HG03378 (cell line): ENCODE data around the gene RLF.
"Not testable (repeated sequence)": the region's sequence is repeated elsewhere in the genome, so short reads cannot be mapped to it uniquely, and the experiment has no call there.

Experiments
- ATAC-seq: cut with Tn5 transposase; IDR thresholded peaks from one replicate; pipeline ENCODE4 v1.9.1; 2021; ENCODE audit warnings: mild to moderate bottlenecking, moderate library complexity; ENCODE audit not compliant: unreplicated experiment

Gene RLF

DNA sequence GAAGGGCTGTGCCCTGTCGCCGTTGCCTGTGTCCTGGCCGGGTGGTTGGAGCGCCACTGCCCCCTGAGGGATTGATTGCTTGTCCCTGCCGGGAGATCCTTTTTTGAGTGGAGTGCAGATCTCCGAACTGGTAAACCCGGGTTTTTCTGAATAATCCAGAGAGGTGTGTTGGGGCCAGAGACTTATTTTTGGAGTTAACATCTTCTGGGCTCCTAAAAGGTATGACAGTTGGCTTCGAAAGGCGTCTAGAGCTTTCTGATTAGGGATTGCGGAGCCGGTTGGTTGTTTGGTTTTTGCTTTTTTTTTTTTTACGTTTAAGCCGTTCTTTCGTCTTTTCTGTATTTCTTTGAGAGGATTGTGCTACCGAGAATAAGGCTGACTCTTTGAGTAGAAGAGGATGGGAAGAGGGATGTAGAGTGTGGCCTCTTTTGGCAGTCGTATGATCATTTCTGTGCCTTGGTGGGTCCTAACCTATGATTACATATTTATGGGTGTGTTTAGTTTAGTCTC, 756 bp downstream of the RLF start:
- ATAC-seq, result peak; percentile 12

DNA sequence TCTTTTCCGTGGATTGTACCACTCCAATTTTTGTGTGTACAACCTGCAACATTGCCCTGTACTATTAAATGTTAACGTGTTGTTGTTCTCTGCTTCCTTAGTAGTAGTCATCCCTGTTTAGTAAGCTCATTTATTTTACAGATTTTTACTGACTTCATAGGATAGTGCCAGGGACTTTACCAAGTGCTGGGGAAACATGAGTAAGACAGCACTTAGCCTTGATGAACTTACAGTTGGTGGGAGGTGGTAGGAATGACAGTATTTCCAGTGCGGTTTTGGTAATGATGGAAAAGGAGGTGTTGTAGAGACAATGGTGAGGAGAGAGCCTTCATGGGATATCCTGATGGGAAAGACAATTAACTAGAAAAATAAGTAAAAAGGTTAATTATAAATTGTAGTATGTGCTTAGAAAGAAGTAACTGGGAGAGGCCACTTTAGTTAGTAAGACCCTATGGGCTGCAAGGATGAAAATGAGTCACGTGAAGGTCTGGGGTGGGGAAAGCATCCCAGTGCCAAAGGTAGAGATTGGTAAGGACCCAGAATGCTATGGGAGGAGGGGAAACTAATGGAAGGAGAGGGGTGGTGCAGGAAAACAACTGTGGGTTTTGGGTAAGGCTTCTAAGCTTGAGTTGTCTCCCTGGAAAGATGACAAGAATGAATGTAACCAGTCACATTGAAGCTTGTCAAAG, 1.7 kb downstream of the RLF start:
- ATAC-seq, result no peak

DNA sequence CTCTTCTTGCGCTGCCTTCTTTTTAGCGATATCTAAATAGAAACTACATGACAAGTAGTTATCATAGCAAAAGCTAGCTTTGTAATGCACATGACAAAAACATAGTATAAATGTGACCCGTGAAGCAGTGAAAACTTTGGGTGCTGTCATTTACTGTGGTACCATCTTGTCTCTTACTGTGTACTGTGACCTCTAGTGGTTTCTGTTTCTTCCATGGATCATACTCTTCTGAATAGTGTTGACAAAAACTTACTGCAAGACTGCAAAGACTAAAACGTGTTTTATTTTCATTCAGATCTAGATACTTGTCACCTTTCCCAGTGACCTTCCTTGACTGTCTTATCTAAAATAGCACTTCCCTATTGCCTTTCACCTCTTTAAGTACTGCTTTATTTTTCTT, 6.1 kb downstream of the RLF start:
- no peak for ATAC-seq

DNA sequence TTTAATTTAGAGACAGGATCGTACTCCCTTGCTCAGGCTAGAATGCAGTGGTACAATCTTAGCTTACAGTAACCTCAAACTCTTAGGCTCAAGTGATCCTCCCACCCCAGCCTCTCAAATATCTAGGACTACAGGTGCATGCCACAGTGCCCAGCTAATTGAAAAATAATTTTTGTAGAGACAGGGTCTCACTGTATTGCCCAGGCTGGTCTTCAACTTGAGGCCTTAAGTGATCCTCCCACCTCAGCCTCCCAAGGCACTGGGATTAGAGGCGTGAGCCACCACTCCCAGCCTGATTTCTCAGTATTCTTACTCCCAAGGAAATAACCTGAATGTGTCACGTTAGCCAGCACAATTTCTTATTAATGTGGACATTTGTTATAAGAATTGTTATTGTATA, 9.8 kb downstream of the RLF start:
- ATAC-seq, result no peak

DNA sequence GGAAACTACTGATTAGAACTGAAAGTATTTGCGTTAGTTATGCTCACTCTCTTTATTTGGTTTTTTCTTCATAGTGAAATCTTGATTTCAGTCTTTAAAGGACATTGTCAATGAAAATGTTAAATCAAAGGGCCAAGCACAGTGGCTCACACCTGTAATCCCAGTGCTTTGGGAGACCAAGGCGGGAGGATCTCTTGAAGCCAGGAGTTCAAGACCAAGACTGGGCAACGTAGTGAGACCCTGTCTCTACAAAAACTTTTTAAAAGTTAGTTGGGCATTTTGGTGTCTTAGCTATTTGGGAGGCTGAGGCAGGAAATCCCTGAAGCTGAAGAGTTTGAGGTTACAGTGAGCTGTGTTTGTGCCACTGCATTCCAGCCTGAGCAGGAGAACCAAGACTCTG, 13.6 kb downstream of the RLF start:
- ATAC-seq, result no peak

DNA sequence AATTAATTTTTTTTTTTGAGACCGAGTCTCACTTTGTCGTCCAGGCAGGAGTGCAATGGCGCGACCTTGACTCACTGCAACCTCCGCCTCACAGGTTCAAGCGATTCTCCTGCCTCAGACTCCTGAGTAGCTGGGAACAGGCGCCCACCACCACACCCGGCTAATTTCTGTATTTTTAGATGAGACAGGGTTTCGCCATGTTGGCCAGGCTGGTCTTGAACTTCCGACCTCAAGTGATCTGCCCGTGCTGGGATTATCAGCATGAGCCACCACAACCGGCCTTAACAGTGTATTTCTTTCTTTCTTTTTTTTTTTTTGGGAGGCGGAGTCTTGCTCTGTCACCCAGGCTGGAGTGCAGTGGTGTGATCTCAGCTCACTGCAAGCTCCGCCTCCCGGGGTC, 15.8 kb downstream of the RLF start:
- ATAC-seq, result not testable (repeated sequence)

DNA sequence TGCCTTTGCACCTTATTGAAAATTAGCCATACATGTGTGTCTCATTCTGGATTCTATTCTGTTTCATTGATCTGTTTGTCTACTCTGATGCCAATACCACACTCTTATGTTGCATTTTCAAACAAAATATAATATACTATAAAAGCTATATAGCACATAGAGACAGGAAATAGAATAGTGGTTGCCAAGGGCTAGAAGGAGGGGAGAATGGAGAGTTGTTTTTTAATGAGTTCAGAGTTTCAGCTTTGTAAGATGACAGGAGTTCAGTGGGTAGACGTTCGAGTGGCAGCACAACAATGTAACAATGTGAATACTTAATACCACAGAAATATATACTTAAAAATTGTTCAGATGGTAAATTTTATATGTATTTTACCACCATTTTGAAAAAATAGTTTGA, 17.0 kb downstream of the RLF start:
- ATAC-seq, result no peak

DNA sequence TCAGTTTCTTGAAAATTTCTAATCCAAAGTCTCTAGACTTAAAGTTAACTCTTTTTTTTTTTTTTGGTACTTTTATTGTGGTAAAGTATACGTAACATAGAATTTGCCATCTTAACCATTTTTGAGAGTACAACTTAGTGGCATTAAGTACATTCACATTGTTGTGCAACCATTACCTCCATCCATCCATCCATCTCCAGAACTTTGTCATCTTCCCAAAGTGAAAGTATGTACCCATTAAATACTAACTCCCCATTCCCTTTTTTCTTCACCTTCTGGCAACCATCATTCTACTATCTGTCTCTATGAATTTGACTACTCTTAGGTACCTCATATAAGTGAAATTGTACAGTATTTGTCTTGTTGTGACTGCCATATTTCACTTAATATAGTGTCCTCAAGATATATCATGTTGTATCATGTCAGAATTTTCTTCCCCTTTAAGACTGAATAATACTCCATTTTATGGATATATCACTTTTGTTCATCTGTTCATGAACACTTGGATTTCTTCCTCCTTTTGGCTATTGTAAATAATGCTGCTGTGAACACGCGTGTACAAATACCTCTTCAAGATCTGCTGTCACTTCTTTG, 18.4 kb downstream of the RLF start:
- ATAC-seq, result no peak

DNA sequence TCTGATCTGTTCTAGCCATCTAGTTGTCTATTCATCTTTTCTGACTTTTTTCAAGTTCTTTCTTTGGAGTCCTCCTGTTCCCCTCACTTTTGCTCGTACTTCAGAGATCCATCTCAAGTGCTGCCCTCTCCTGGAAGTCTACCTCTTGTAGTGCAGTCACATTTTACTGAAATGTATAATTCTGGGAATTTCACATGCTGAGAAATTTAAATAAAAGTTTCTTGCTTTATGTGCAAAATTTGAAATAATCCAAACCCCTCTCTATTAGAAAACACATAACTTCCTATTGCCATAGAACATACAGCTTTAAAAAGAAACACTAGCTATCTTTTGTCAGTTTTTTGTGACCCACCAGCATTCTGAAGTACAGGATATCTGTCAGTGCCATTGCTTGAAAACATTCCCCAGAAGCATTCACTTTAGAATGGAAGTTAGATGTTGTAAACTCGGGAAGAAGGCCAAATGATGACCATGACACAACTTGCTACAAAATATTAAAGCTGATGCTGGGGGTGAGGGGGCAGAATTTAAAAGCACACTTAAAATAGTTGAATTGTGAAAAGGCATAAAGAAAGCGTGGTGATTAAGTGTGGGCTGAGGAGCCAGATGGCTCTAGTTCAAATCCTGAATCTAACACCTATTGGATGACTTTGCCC, 22.0 kb downstream of the RLF start:
- ATAC-seq, result no peak

DNA sequence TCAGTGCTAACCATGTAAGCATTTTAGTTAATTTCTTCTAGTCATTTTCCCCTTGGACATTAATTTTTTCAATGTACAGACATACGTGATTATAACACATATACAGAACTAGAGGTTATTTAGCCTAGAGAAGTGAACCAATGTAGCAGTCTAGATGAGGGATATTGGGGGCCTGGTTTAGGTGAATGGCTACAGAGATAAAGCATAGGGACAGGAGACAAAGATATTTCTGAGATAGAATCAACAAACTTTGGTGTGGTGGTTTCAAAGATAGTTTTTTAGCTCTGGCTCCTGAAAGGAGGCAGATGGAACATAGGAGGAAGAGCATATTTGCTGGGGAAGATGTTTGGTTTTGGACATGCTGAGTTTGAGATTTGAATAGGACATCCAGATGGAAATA, 23.0 kb downstream of the RLF start:
- no peak for ATAC-seq

DNA sequence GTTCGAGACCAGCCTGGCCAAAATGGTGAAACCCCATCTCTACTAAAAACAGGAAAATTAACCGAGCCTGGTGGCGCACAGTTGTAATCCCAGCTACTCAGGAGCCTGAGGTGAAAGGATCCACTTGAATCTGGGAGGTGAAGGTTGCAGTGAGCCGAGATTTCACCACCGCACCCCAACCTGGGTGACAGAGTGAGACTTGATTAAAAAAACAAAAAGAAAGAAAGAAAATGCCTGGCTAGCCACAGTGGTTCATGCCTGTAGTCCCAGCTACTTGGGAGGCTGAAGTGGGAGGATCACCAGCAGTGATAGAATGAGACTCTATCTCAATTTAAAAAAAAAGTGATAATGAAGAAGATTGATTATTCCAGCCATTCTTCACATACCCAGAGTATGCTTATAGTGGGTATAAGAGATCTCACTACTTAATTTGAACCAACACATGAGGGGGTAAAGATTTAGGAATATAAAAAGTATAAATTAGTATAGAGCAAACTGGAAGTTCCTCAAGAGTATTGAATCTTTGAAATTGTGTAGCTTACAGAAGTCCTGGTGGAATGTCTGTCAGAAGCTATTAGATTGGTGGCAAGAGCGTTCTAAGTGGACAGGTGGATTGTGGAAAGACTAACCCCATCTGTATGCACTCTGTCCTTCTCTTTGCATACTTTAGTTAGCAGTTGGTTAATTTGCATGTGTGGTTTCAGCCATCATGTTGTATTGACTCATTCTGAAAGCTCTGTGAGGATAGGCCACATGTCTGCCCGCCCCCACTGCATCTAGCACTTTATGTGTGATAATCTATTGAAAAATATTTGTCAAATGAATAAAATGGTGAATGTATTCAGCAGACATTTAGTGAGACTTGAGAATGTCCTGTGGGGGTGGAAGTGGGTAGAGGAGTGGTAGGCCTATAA, 25.0 kb downstream of the RLF start:
- ATAC-seq, result peak; percentile 90

DNA sequence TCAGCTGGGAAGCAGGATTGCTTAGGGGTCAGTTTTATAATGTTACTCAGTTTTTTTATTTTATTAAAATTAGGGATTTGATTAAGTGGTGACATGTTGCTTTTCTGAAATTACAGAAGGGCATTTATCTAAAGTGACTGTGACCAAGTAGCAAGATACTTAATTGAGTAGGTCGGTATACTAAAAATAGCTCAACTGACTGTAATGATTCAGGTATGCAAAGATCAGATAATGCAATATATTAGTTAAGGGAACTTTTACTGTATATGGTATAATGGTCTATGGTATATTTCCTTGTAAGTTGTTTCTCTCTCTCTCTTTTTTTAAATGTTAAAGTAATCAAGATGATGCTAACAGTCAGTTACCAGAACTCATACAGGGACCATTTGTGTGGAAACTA, 26.2 kb downstream of the RLF start:
- no peak for ATAC-seq

DNA sequence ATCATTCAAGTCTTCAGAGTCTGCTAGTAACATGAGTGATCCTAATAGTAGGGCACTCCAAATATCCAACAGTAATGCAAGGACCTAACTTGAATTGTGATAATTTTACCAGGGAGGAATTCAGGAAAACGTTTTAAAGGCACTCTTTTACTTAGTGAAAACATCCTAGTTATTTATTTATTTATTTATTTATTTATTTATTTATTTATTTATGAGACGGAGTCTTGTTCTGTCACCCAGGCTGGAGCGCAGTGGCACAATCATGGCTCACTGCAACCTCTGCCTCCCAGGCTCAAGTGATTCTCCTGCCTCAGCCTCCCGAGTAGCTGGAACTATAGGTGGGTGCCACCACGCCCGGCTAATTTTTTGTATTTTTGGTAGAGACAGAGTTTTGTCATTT, 33.5 kb downstream of the RLF start:
- ATAC-seq, result not testable (repeated sequence)

DNA sequence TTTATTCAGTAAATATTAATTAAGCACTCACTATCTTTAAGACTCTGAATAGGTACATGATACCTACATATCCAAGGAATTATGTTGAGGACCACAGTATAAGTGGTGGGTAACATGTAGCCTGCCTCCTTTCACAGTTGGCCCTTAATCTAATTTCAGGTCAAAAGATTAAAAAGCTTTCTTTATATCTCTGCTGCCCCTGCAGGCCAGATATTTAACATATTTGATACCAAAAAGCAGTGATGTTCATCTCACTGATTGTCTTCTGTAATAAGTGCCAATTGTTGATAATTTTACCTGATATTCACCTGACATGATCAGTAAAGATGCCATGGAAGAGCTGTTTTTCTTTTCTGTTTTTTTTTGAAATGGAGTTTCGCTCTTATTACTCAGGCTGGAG, 36.5 kb downstream of the RLF start:
- no peak for ATAC-seq

DNA sequence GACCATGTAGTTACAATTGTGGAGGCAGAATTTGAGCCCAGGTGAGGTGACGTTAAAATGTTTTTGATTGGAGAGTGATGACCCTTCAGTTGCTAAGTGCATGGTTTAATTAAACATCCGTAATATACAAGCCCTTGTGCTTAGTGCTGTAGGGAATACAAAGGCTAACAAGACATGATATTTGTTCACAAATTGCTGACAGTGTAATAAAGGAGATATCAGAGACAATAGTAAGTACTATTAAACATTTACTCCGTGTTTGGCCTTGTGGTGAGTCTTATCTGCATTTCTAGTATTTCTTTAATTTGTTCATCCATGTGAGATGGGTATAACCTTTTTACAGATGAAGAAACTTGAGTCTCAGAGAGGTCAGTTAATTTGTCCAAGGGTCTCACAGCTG, 37.9 kb downstream of the RLF start:
- no peak for ATAC-seq

DNA sequence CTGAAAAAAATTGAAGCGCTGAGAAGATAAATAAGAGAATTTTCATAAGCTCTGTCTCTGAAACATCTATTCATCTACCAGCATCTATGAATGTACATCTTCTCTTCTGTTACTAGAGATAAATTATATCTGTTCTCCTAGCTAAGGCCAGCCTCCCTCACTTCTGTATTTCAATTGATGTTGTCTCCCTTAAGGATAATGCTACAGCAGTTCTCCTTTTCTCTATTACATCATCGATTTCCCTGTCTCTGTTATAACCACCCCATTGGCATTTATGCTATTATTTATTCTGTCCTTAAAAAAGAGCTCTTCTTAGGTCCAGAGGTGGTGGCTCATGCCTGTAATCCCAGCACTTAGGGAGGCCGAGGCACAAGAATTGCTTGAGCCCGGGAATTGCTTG, 43.7 kb downstream of the RLF start:
- no peak for ATAC-seq

DNA sequence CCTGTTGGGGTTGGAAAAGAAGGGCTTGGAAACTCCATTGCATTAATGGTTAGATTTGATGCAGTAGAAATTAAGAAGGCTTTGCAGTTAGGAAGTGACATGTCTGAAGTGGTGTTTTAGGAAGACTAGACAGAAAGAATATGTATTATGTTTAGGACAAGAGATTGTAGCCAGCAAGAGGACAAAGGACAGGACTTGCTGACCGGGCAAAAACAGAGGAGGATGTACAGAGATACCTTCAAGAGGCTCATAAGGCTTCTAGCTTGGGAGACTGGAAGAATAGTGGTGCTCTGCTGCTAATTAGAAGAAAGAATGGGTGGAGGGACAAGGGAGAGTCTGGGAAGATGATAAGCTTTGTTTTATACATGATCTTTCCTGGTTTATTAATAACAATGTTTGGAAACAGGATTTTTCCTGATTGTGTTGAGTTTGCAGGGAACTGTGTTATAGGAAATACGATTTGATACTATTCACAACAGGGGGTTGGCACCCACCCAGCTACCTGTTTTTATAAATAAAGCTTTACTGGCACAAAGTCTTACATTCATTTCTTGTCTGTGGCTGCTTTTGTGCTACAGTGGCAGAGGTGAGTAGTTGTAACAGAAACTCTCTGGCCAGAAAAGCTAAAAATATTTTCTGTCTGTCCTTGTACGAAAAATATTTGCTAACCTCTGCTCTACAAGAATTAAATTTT, 49.5 kb downstream of the RLF start:
- ATAC-seq, result no peak

DNA sequence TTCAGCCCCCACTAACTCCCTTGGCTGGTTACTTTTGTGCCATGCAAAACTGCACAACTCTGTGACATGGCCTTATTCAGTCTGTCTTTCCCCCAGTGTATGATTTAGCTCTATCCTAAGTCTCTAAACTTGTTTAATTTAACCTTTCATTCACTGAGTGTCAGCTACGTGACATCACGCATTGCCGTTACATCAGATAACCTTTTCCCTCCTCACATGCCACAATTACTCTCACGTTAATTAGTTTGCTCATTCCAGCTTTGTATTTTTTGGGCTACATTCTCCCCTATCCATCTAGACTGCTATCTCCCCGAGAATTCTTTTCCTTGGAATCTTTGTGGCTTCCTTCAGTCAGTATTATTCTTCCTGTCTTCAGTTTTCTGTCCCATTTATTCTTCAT, 57.1 kb downstream of the RLF start:
- ATAC-seq, result no peak

DNA sequence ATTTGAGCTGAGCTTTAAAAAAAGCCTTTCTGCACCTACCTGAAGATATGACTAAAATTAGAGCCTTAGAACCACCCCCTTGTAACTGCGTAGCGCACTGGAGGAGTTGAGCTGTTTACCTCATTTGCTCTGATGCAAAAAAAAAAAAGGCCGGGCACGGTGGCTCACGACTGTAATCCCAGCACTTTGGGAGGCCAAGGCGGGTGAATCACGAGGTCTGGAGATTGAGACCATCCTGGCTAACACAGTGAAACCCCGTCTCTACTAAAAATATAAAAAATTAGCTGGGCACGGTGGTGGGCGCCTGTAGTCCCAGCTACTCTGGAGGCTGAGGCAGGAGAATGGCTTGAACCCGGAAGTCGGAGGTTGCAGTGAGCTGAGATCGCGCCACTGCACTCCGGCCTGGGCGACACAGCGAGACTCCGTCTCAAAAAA, 60.3 kb downstream of the RLF start:
- not testable (repeated sequence) for ATAC-seq

DNA sequence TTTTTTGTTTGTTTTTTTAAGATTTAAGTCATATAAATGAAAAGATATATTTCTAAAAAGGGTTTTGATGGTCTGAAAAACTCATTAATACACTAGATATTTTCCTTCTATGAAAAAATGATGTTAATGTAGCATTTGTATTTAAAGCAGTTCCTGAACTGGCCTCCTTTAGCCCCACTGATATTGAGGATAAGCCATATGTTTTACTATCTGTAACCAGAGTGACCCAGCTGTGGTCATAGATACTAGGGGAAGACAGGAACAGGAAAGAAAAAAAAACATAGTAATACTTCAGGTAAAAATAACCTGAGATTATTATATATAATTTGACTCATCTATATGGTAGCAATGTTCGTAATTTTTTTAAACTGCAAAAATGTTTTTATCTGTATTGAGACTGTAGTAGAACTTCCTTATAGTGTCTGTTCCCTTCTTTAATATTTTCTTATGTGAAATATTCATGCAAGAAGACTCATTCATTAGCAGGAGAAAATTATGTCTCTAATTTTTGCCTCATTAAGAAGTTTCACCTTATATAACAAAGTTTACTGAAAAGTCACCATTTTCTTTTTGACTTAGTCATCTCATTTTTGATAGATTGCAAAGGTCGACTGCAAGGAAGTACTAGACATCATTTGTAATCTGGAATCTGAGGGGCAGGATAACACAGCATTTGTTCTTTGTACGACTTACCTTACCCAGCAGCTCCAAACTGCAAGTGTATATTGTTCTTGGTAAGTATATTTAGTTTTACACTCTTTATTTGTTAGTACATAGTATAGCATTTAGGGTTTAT, 61.0 kb downstream of the RLF start:
- no peak for ATAC-seq
